MM.1S (cell line): ENCODE data around the gene ZNF408.
"Not testable (repeated sequence)": the region's sequence is repeated elsewhere in the genome, so short reads cannot be mapped to it uniquely, and the experiment has no call there.

ENCODE experiments used
- DNase-seq: peaks from one replicate; pipeline ENCODE4 v3.0.0-alpha.2; 2015
- H2AFZ ChIP-seq: fragments of 300-600 bp; sonication (generic); 2 replicates; pipeline ENCODE4 v1.6.0; 2016; ENCODE audit warnings: antibody characterized with exemption, low read length
- H3F3A ChIP-seq: fragments of 300-600 bp; sonication (generic); 2 replicates; pipeline ENCODE4 v1.6.1; 2016; ENCODE audit warnings: mild to moderate bottlenecking, antibody characterized with exemption, low read length, moderate library complexity, mixed read lengths; ENCODE audit not compliant: insufficient read depth
- H3K27ac ChIP-seq: fragments of 300-600 bp; sonication (generic); 2 replicates; pipeline ENCODE4 v1.5.1; 2016; ENCODE audit warnings: mild to moderate bottlenecking, low read length
- H3K27me3 ChIP-seq: fragments of 300-600 bp; sonication (generic); replicated peaks from 2 replicates; pipeline ENCODE4 v1.6.0; 2016; ENCODE audit warnings: low read length; ENCODE audit not compliant: insufficient read depth
- H3K36me3 ChIP-seq: fragments of 300-600 bp; sonication (generic); replicated peaks from 2 replicates; pipeline ENCODE4 v1.6.1; 2016; ENCODE audit warnings: mild to moderate bottlenecking, low read length, mixed read lengths; ENCODE audit not compliant: insufficient read depth
- H3K4me1 ChIP-seq: fragments of 300-600 bp; sonication (generic); 2 replicates; pipeline ENCODE4 v1.6.1; 2016; ENCODE audit warnings: low read length, mixed read lengths
- H3K4me2 ChIP-seq: fragments of 300-600 bp; sonication (generic); 2 replicates; pipeline ENCODE4 v1.6.0; 2016; ENCODE audit warnings: low read depth, low read length
- H3K4me3 ChIP-seq: fragments of 300-600 bp; sonication (generic); 2 replicates; pipeline ENCODE4 v1.5.1; 2016; ENCODE audit warnings: low read length, mixed read lengths
- H3K79me2 ChIP-seq: fragments of 300-600 bp; sonication (generic); 2 replicates; pipeline ENCODE4 v1.6.1; 2016; ENCODE audit warnings: mixed run types, low read length, mixed read lengths
- H3K9ac ChIP-seq: fragments of 300-600 bp; sonication (generic); 2 replicates; pipeline ENCODE4 v1.6.1; 2016; ENCODE audit warnings: low read length, mixed read lengths
- H3K9me2 ChIP-seq: fragments of 300-600 bp; sonication (generic); replicated peaks from 2 replicates; pipeline ENCODE4 v1.6.1; 2016; ENCODE audit warnings: mild to moderate bottlenecking, low read length, mixed read lengths; ENCODE audit not compliant: insufficient read depth
- H3K9me3 ChIP-seq: fragments of 300-600 bp; sonication (generic); replicated peaks from 2 replicates; pipeline ENCODE4 v1.6.1; 2016; ENCODE audit warnings: mild to moderate bottlenecking, low read length, mixed read lengths; ENCODE audit not compliant: insufficient read depth
- H4K20me1 ChIP-seq: fragments of 300-600 bp; sonication (generic); 2 replicates; pipeline ENCODE4 v1.6.1; 2016; ENCODE audit warnings: mild to moderate bottlenecking, low read length, moderate library complexity, mixed read lengths; ENCODE audit not compliant: insufficient read depth
- EZH2 ChIP-seq: fragments of 300-600 bp; sonication (generic); optimal IDR thresholded peaks from 2 replicates; pipeline ENCODE3; 2017; ENCODE audit warnings: low read depth, mild to moderate bottlenecking, antibody characterized with exemption, low read length, mixed read lengths
- EZH2phosphoT487 ChIP-seq: fragments of 300-600 bp; sonication (generic); IDR thresholded peaks from 2 replicates; pipeline ENCODE4 v1.6.1; 2018; ENCODE audit warnings: antibody characterized with exemption, low read length
- TF ChIP-seq, protein P1 (sequence below): fragments of 300-600 bp; sonication (generic); IDR thresholded peaks from 2 replicates; pipeline ENCODE4 v1.5.1; 2016; ENCODE audit warnings: antibody characterized with exemption, low read length, mixed read lengths

The ZNF408 gene

DNA sequence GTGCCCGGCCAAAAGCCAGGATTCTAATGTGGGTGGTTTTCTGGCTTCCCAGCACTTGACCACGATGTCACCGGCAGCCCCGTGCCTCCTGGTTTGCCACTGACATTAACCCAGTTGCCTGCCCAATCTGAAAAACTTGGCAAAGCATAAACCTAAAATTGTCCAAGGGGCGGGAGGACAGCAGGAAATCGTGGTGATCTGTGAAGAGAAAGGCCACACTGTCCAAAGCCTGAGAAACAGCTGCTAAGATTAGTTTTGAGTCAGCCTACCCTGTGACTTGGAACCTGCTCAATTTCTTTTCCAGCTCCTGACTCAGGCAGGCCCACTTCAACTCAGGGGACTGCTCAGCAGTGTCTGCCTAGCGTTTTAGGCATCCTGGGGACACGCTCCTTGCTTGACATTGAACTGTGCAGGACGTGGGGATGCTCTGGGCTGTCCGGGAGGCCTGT, 10.0 kb downstream of the ZNF408 start:
- H3K27ac ChIP-seq = no peak overlapping the region
- H3K9me2 ChIP-seq = no peaks in the 10 kb centered on the region
- H3K27me3 ChIP-seq = no peaks in the 10 kb centered on the region
- H3K4me2 ChIP-seq = no peak overlapping the region
- H3K9ac ChIP-seq = no peak overlapping the region
- no peak for TF ChIP-seq EZH2
- TF ChIP-seq, protein P1, sequence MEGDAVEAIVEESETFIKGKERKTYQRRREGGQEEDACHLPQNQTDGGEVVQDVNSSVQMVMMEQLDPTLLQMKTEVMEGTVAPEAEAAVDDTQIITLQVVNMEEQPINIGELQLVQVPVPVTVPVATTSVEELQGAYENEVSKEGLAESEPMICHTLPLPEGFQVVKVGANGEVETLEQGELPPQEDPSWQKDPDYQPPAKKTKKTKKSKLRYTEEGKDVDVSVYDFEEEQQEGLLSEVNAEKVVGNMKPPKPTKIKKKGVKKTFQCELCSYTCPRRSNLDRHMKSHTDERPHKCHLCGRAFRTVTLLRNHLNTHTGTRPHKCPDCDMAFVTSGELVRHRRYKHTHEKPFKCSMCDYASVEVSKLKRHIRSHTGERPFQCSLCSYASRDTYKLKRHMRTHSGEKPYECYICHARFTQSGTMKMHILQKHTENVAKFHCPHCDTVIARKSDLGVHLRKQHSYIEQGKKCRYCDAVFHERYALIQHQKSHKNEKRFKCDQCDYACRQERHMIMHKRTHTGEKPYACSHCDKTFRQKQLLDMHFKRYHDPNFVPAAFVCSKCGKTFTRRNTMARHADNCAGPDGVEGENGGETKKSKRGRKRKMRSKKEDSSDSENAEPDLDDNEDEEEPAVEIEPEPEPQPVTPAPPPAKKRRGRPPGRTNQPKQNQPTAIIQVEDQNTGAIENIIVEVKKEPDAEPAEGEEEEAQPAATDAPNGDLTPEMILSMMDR = no peak
- no peak for TF ChIP-seq EZH2phosphoT487
- no peaks in the 10 kb centered on the region for H3K4me1 ChIP-seq
- H2AFZ ChIP-seq = no peak overlapping the region
- DNase-seq = no peak
- no peaks in the 10 kb centered on the region for H3K9me3 ChIP-seq
- no peaks in the 10 kb centered on the region for H3K36me3 ChIP-seq
- H3F3A ChIP-seq = no peaks in the 10 kb centered on the region
- H3K4me3 ChIP-seq = no peak overlapping the region
- H4K20me1 ChIP-seq = no peaks in the 10 kb centered on the region
- H3K79me2 ChIP-seq = no peaks in the 10 kb centered on the region

DNA sequence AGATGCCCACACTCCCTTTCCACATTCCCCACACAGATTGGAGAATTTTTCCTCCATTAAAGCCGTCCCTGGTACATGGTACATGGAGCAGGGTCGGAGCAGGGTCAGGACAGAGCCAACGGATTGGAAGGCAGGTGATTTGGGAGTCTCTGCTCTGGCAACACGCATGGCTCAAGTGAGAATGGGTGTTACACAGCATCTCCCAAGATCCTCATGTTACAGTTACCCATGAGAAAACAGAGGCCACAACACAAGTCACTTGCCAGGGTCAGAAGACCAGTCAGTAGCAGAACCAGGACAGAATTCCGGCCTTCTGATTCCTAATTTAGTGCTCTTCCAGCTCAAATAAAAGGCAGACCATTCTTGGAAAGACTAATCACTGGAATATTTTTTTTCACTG, 10.5 kb downstream of the ZNF408 start:
- TF ChIP-seq, protein P1 = no peak
- TF ChIP-seq EZH2 = no peak
- no peak for TF ChIP-seq EZH2phosphoT487
- Histone ChIP-seq H3K9ac (no peak overlapping the region), H4K20me1 (no peaks in the 10 kb centered on the region), H3K4me2 (no peak overlapping the region), H3K9me2 (no peaks in the 10 kb centered on the region), H3K4me1 (no peaks in the 10 kb centered on the region), H3K36me3 (no peaks in the 10 kb centered on the region), H3F3A (no peaks in the 10 kb centered on the region), H2AFZ (no peak overlapping the region), H3K79me2 (no peaks in the 10 kb centered on the region), H3K27me3 (no peaks in the 10 kb centered on the region), H3K4me3 (no peak overlapping the region), H3K9me3 (no peaks in the 10 kb centered on the region), H3K27ac (no peak overlapping the region)
- DNase-seq = no peak

DNA sequence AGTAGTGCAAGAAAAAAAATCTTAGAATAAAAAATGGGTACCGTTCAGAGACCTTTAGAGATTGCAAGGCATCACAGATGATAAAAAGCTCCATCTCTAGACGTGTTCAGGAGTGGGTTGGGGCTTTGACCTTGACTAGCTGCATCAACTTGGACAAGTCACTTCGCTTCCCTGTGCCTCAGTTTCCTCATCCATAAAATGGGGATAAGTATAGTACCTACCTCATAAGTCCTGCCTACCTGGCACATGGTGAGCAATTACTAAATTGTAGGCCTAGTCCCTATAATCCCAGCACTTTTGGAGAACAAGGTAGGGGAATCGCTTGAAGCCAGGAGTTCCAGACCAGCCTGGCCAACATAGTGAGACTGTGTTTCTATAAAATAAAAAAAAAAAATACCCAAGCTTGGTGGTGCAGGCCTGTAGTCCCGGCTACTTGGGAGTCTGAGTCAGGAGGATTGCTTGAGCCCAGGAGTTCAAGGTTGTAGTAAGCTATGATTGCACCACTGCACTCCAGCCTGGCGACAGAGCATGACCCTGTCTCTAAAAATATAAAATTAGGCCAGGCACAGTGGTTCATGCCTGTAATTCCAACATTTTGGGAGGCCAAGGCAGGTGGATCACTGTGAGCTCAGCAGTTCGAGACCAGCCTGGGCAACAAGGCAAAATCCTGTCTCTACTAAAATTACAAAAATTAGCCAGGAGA, 12.2 kb downstream of the ZNF408 start:
- no peaks in the 10 kb centered on the region for H3K27me3 ChIP-seq
- H3K9ac ChIP-seq = no peak overlapping the region
- no peaks in the 10 kb centered on the region for H4K20me1 ChIP-seq
- DNase-seq = no peak
- TF ChIP-seq EZH2 = no peak
- TF ChIP-seq, protein P1 = no peak
- no peak for TF ChIP-seq EZH2phosphoT487
- H3K9me2 ChIP-seq = no peaks in the 10 kb centered on the region
- H2AFZ ChIP-seq = no peak overlapping the region
- no peak overlapping the region for H3K4me2 ChIP-seq
- no peaks in the 10 kb centered on the region for H3K36me3 ChIP-seq
- no peak overlapping the region for H3K4me3 ChIP-seq
- H3K79me2 ChIP-seq = no peaks in the 10 kb centered on the region
- no peak overlapping the region for H3K27ac ChIP-seq
- no peaks in the 10 kb centered on the region for H3F3A ChIP-seq
- H3K4me1 ChIP-seq = no peaks in the 10 kb centered on the region
- no peaks in the 10 kb centered on the region for H3K9me3 ChIP-seq

GRCh38 chr11:46717825-46718154, 17.0 kb downstream of the ZNF408 start:
- not testable (repeated sequence) for H3K27me3 ChIP-seq, DNase-seq, H3F3A ChIP-seq, H4K20me1 ChIP-seq, H3K4me1 ChIP-seq, H3K9ac ChIP-seq, H3K9me2 ChIP-seq, H3K27ac ChIP-seq, H3K4me3 ChIP-seq, H3K79me2 ChIP-seq, H3K4me2 ChIP-seq, H2AFZ ChIP-seq, H3K36me3 ChIP-seq, H3K9me3 ChIP-seq
